Activated naive CD8-positive, alpha-beta T cell treated with anti-CD3 and anti-CD28 coated beads, Interleukin-2, amount 10 ng/mL, durations not matched to agents 7 days and 5 days (primary cell): ENCODE data around the gene SNX30. TPM values are rescaled to one million over a fixed set of nuclear protein-coding genes. Genes with fewer than 3 reads are reported as not detected.

Experiments
- ATAC-seq: fragments of 150-1000 bp; cut with Tn5 transposase; one replicate; pipeline ENCODE4 v1.10.0; 2021; ENCODE audit warnings: low read depth, moderate library complexity
- POLR2A ChIA-PET: fragments of 350-600 bp; sonication (Branson Sonifier 250); formaldehyde crosslinking; loops from one replicate; lab custom pipeline; 2021; ENCODE audit warnings: antibody characterized with exemption; lab: Charles Lee
- DNase-seq: peaks from one replicate; pipeline ENCODE4 v3.0.0; 2021
- H3K27ac Mint-ChIP-seq: one replicate; pipeline ENCODE4 v1.8.0; 2022; ENCODE audit warnings: mild to moderate bottlenecking, mixed read lengths
- H3K27me3 Mint-ChIP-seq: one replicate; pipeline ENCODE4 v1.8.0; 2022; ENCODE audit warnings: mild to moderate bottlenecking, moderate library complexity, mixed read lengths
- H3K36me3 Mint-ChIP-seq: one replicate; pipeline ENCODE4 v1.8.0; 2021; ENCODE audit warnings: mild to moderate bottlenecking, mixed read lengths
- H3K4me1 Mint-ChIP-seq: one replicate; pipeline ENCODE4 v1.8.0; 2021; ENCODE audit warnings: mixed read lengths
- H3K4me3 Mint-ChIP-seq: one replicate; pipeline ENCODE4 v1.8.0; 2022; ENCODE audit warnings: mild to moderate bottlenecking, moderate library complexity, mixed read lengths
- H3K9me3 Mint-ChIP-seq: one replicate; pipeline ENCODE4 v1.8.0; 2021; ENCODE audit warnings: mixed read lengths
- total RNA-seq, 2 experiments: library from RNA; stranded (reverse); gene quantifications; one replicate each; pipeline ENCODE4 v1.2.3, GENCODE V29; 2021

Gene SNX30
- total RNA-seq, 2 experiments from 2014 or later, result 9.0 to 9.6 TPM

GRCh38 chr9:112884101-112884500 lies 133.5 kb downstream of the SNX30 start:
- H3K36me3 Mint-ChIP-seq, result no peaks in the 10 kb centered on the region
- POLR2A ChIA-PET, result no interaction called here
- H3K9me3 Mint-ChIP-seq, result no peaks in the 10 kb centered on the region
- no peak overlapping the region for H3K4me3 Mint-ChIP-seq
- peaks cover 5% of the 10 kb centered on the region for H3K4me1 Mint-ChIP-seq
- ATAC-seq, result no peak
- no peak for DNase-seq
- H3K27me3 Mint-ChIP-seq, result peaks cover 9% of the 10 kb centered on the region
- no peak overlapping the region for H3K27ac Mint-ChIP-seq

- DNase-seq (no peak), ATAC-seq (no peak)
- POLR2A ChIA-PET, result no interaction called here
- Mint-ChIP-seq H3K27ac (no peak overlapping the region), H3K4me1 (peaks cover 5% of the 10 kb centered on the region), H3K4me3 (no peak overlapping the region), H3K27me3 (peaks cover 16% of the 10 kb centered on the region), H3K9me3 (no peaks in the 10 kb centered on the region), H3K36me3 (no peaks in the 10 kb centered on the region)
Measured at GRCh38 chr9:112884721-112885120, 134.2 kb downstream of the SNX30 start.

GRCh38 chr9:112885324-112885723 lies 134.8 kb downstream of the SNX30 start:
- Mint-ChIP-seq H3K36me3 (no peaks in the 10 kb centered on the region), H3K4me1 (peaks cover 5% of the 10 kb centered on the region), H3K27ac (no peak overlapping the region), H3K4me3 (no peak overlapping the region), H3K9me3 (no peaks in the 10 kb centered on the region), H3K27me3 (peaks cover 22% of the 10 kb centered on the region)
- POLR2A ChIA-PET, result no interaction called here
- DNase-seq, result no peak
- no peak for ATAC-seq

- Mint-ChIP-seq H3K9me3 (no peaks in the 10 kb centered on the region), H3K4me3 (no peak overlapping the region), H3K27me3 (peaks cover 28% of the 10 kb centered on the region), H3K36me3 (no peaks in the 10 kb centered on the region), H3K4me1 (peaks cover 5% of the 10 kb centered on the region), H3K27ac (no peak overlapping the region)
- DNase-seq (no peak), ATAC-seq (no peak)
- POLR2A ChIA-PET, result no interaction called here
Measured at GRCh38 chr9:112886351-112886750, 135.8 kb downstream of the SNX30 start.

GRCh38 chr9:112887381-112887780 lies 136.8 kb downstream of the SNX30 start:
- ATAC-seq, result no peak
- DNase-seq, result no peak
- Mint-ChIP-seq H3K27me3 (peaks cover 37% of the 10 kb centered on the region), H3K9me3 (no peaks in the 10 kb centered on the region), H3K4me3 (no peak overlapping the region), H3K36me3 (no peaks in the 10 kb centered on the region), H3K27ac (no peak overlapping the region), H3K4me1 (peaks cover 5% of the 10 kb centered on the region)
- POLR2A ChIA-PET, result no interaction called here

GRCh38 chr9:112890106-112891081 lies 139.8 kb downstream of the SNX30 start, which contains the start of gene SLC46A2:
TSS of gene SLC46A2 (minus strand) at chr9:112890876. CDS start at chr9:112890681, 195 bp downstream.
- Mint-ChIP-seq H3K27ac (no peak within 1 kb of the TSS), H3K4me1 (peaks cover 3% of the 10 kb centered on the region), H3K9me3 (no peaks in the 10 kb centered on the region), H3K27me3 (peaks cover 58% of the 10 kb centered on the region), H3K4me3 (no peak within 1 kb of the TSS), H3K36me3 (no peaks in the 10 kb centered on the region)
- POLR2A ChIA-PET, result no interaction called here
- ATAC-seq (no peak), DNase-seq (no peak)

GRCh38 chr9:112891521-112891920 lies 141.0 kb downstream of the SNX30 start:
- H3K27me3 Mint-ChIP-seq, result peaks cover 63% of the 10 kb centered on the region
- no peak overlapping the region for H3K27ac Mint-ChIP-seq
- no peaks in the 10 kb centered on the region for H3K36me3 Mint-ChIP-seq
- H3K9me3 Mint-ChIP-seq, result no peaks in the 10 kb centered on the region
- H3K4me3 Mint-ChIP-seq, result no peak overlapping the region
- ATAC-seq (no peak), DNase-seq (no peak)
- H3K4me1 Mint-ChIP-seq, result peaks cover 5% of the 10 kb centered on the region
- POLR2A ChIA-PET, result no interaction called here

- ATAC-seq (no peak), DNase-seq (no peak)
- Mint-ChIP-seq H3K4me3 (no peak overlapping the region), H3K36me3 (no peaks in the 10 kb centered on the region), H3K27me3 (peaks cover 71% of the 10 kb centered on the region), H3K27ac (no peak overlapping the region), H3K9me3 (no peaks in the 10 kb centered on the region), H3K4me1 (peaks cover 5% of the 10 kb centered on the region)
- POLR2A ChIA-PET, result no interaction called here
Measured at GRCh38 chr9:112892981-112893380, 142.4 kb downstream of the SNX30 start.

GRCh38 chr9:112894041-112894440 lies 143.5 kb downstream of the SNX30 start:
- ATAC-seq, result no peak
- Mint-ChIP-seq H3K4me3 (no peak overlapping the region), H3K36me3 (no peaks in the 10 kb centered on the region), H3K27ac (no peak overlapping the region), H3K27me3 (peaks cover 77% of the 10 kb centered on the region), H3K4me1 (peaks cover 6% of the 10 kb centered on the region), H3K9me3 (no peaks in the 10 kb centered on the region)
- DNase-seq, result no peak
- POLR2A ChIA-PET, result no interaction called here

- DNase-seq (no peak), ATAC-seq (no peak)
- Mint-ChIP-seq H3K27ac (no peak overlapping the region), H3K27me3 (peaks cover 76% of the 10 kb centered on the region), H3K4me3 (no peak overlapping the region), H3K9me3 (no peaks in the 10 kb centered on the region), H3K4me1 (peaks cover 6% of the 10 kb centered on the region), H3K36me3 (no peaks in the 10 kb centered on the region)
- POLR2A ChIA-PET, result no interaction called here
Measured at GRCh38 chr9:112894699-112895098, 144.1 kb downstream of the SNX30 start.

GRCh38 chr9:112896131-112896530 lies 145.6 kb downstream of the SNX30 start:
- Mint-ChIP-seq H3K27me3 (peaks cover 71% of the 10 kb centered on the region), H3K27ac (no peak overlapping the region), H3K4me3 (no peak overlapping the region), H3K9me3 (no peaks in the 10 kb centered on the region), H3K4me1 (peaks cover 6% of the 10 kb centered on the region), H3K36me3 (no peaks in the 10 kb centered on the region)
- ATAC-seq (no peak), DNase-seq (no peak)
- POLR2A ChIA-PET, result no interaction called here

GRCh38 chr9:112898872-112899311 lies 148.3 kb downstream of the SNX30 start:
- no peak for DNase-seq
- H3K36me3 Mint-ChIP-seq, result no peaks in the 10 kb centered on the region
- H3K9me3 Mint-ChIP-seq, result no peaks in the 10 kb centered on the region
- no peak overlapping the region for H3K27ac Mint-ChIP-seq
- peaks cover 13% of the 10 kb centered on the region for H3K4me1 Mint-ChIP-seq
- H3K4me3 Mint-ChIP-seq, result no peak overlapping the region
- ATAC-seq, result no peak
- POLR2A ChIA-PET, result no interaction called here
- H3K27me3 Mint-ChIP-seq, result peaks cover 58% of the 10 kb centered on the region

GRCh38 chr9:112900488-112900887 lies 149.9 kb downstream of the SNX30 start:
- Mint-ChIP-seq H3K27me3 (peaks cover 46% of the 10 kb centered on the region), H3K9me3 (no peaks in the 10 kb centered on the region), H3K36me3 (no peaks in the 10 kb centered on the region), H3K4me3 (no peak overlapping the region), H3K27ac (no peak overlapping the region), H3K4me1 (peaks cover 11% of the 10 kb centered on the region)
- ATAC-seq (no peak), DNase-seq (no peak)
- POLR2A ChIA-PET, result no interaction called here

- Mint-ChIP-seq H3K27me3 (peaks cover 46% of the 10 kb centered on the region), H3K9me3 (no peaks in the 10 kb centered on the region), H3K4me3 (no peak overlapping the region), H3K27ac (no peak overlapping the region), H3K36me3 (no peaks in the 10 kb centered on the region), H3K4me1 (peaks cover 10% of the 10 kb centered on the region)
- ATAC-seq (no peak), DNase-seq (no peak)
- POLR2A ChIA-PET, result no interaction called here
Measured at GRCh38 chr9:112900901-112901300, 150.3 kb downstream of the SNX30 start.
